ENCODE data around the gene ACADSB.

GRCh38 chr10:122968698-122969097 lies 40.1 kb upstream of the ACADSB start:
- TF ChIP-seq, protein P1, sequence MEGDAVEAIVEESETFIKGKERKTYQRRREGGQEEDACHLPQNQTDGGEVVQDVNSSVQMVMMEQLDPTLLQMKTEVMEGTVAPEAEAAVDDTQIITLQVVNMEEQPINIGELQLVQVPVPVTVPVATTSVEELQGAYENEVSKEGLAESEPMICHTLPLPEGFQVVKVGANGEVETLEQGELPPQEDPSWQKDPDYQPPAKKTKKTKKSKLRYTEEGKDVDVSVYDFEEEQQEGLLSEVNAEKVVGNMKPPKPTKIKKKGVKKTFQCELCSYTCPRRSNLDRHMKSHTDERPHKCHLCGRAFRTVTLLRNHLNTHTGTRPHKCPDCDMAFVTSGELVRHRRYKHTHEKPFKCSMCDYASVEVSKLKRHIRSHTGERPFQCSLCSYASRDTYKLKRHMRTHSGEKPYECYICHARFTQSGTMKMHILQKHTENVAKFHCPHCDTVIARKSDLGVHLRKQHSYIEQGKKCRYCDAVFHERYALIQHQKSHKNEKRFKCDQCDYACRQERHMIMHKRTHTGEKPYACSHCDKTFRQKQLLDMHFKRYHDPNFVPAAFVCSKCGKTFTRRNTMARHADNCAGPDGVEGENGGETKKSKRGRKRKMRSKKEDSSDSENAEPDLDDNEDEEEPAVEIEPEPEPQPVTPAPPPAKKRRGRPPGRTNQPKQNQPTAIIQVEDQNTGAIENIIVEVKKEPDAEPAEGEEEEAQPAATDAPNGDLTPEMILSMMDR (IDR thresholded peaks at IDR 0.05; ENCODE audit: low read length): no peak
- no peak for TF ChIP-seq EZH2 (IDR thresholded peaks at IDR 0.05; ENCODE audit: borderline replicate concordance, low read length)
